Activated CD4-positive, alpha-beta T cell treated with anti-CD3 and anti-CD28 coated beads for 36 hours (primary cell): ENCODE results near the gene C22orf42. TPM values are rescaled to one million over a fixed set of nuclear protein-coding genes. Genes with fewer than 3 reads are reported as not detected.

Source experiments
- ATAC-seq: fragments of 200-7000 bp; cut with Tn5 transposase; one replicate; pipeline ENCODE4 v1.10.0; 2021; ENCODE audit warnings: mild to moderate bottlenecking, moderate library complexity
- CTCF ChIA-PET: fragments of 350-600 bp; sonication (Branson Sonifier 250); formaldehyde crosslinking; loops from one replicate; lab custom pipeline; 2021; ENCODE audit warnings: antibody characterized with exemption; lab: Charles Lee
- POLR2A ChIA-PET: fragments of 350-600 bp; sonication (Branson Sonifier 250); formaldehyde crosslinking; loops from one replicate; lab custom pipeline; 2021; ENCODE audit warnings: antibody characterized with exemption, inconsistent platforms; lab: Charles Lee
- DNase-seq: peaks from one replicate; pipeline ENCODE4 v3.0.0-alpha.2; 2020
- H3K27ac Mint-ChIP-seq: one replicate; pipeline ENCODE4 v1.8.0; 2021; ENCODE audit warnings: mixed read lengths
- H3K27me3 Mint-ChIP-seq: one replicate; pipeline ENCODE4 v1.8.0; 2021; ENCODE audit warnings: mixed read lengths
- H3K36me3 Mint-ChIP-seq: one replicate; pipeline ENCODE4 v1.8.0; 2021; ENCODE audit warnings: low read depth, mixed read lengths
- H3K4me1 Mint-ChIP-seq: one replicate; pipeline ENCODE4 v1.8.0; 2021; ENCODE audit warnings: mixed read lengths
- H3K4me3 Mint-ChIP-seq: one replicate; pipeline ENCODE4 v1.8.0; 2021; ENCODE audit warnings: mild to moderate bottlenecking, moderate library complexity, mixed read lengths
- H3K9me3 Mint-ChIP-seq: one replicate; pipeline ENCODE4 v1.8.0; 2021; ENCODE audit warnings: low read depth, mixed read lengths
- intact Hi-C, 2 experiments: fragments of 100-400 bp; cut with DNase I in 1 of 2; cut with micrococcal nuclease in 1 of 2; formaldehyde crosslinking; loops; one replicate each; pipeline versions ENCODE4 v1.14.2 to v1.15.1; 2022 to 2024; cut with DNase I, micrococcal nuclease
- total RNA-seq, 2 experiments: library from RNA; stranded (reverse); gene quantifications; one replicate each; pipeline ENCODE4 v1.2.3, GENCODE V29; 2021

The C22orf42 gene, protein sequence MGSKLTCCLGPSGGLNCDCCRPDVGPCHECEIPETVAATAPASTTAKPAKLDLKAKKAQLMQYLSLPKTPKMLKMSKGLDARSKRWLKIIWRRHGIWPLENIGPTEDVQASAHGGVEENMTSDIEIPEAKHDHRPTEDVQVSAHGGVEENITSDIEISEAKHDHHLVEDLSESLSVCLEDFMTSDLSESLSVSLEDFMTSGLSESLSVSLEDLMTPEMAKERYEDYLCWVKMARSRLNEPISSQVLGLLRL
- not detected for total RNA-seq

DNA sequence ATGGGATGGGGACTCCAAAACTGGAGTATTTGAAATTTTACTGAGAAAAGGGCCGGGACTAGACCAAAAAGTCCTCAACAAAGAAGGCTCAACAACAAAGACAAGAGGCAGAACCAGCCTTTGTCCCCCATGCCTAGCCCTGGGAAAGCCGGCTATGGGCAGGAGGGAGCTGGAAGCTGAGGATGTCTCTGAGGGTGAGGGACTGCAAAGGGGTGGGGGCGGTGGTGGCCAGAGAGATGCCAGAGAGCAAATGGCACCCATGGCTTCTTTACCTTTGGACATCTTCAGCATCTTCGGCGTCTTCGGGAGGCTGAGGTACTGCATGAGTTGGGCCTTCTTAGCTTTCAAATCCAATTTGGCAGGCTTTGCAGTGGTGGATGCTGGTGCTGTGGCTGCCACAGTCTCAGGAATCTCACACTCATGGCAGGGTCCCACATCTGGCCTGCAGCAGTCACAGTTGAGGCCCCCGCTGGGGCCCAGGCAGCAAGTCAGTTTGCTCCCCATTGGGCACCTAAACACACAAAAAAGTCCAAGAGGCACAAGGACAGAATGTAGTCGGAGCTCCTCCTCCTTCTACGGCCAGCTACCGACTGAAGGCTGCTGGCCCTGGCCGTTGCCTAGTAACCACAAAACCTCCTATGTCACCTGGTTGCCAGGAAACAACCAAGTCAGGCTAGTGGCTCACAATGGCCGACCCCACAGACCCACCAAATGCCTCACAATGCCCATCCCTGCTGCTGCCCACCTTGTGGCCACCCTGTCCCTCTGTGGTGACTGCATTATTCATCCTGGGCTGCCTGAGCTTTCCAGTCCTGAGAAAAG, at the start of gene C22orf42:
Gene C22orf42, minus strand, starts transcription at position 592 of the 822 bp plus-strand sequence. Its CDS starts 88 bp downstream, at position 504.
- POLR2A ChIA-PET: no interaction called here
- Mint-ChIP-seq H3K27ac (no peak within 1 kb of the TSS), H3K9me3 (no peaks in the 10 kb centered on the region), H3K4me3 (no peak within 1 kb of the TSS), H3K4me1 (no peaks in the 10 kb centered on the region), H3K27me3 (peaks cover 3% of the 10 kb centered on the region), H3K36me3 (no peaks in the 10 kb centered on the region)
- ATAC-seq (no peak), DNase-seq (no peak)
- intact Hi-C loops: no loop called here
- CTCF ChIA-PET: no interaction called here

- ChIA-PET POLR2A (no interaction called here), CTCF (no interaction called here)
- Mint-ChIP-seq H3K27ac (no peak overlapping the region), H3K4me1 (no peaks in the 10 kb centered on the region), H3K27me3 (peaks cover 12% of the 10 kb centered on the region), H3K36me3 (no peaks in the 10 kb centered on the region), H3K4me3 (no peak overlapping the region), H3K9me3 (no peaks in the 10 kb centered on the region)
- DNase-seq (no peak), ATAC-seq (no peak)
- intact Hi-C loops: loop anchor here in 1 of 2 experiments (10.0 kb wide), 2 partner anchors 104 to 544 kb away; partner anchors contain the start of gene PISD
Observed at GRCh38 chr22:32208681-32209080, 49.6 kb upstream of the C22orf42 start.

GRCh38 chr22:32207971-32208480, 48.9 kb upstream of the C22orf42 start:
- ATAC-seq (no peak), DNase-seq (no peak)
- peaks cover 17% of the 10 kb centered on the region for H3K27me3 Mint-ChIP-seq
- H3K9me3 Mint-ChIP-seq: no peaks in the 10 kb centered on the region
- ChIA-PET POLR2A (no interaction called here), CTCF (no interaction called here)
- H3K36me3 Mint-ChIP-seq: no peaks in the 10 kb centered on the region
- no peak overlapping the region for H3K4me3 Mint-ChIP-seq
- no peak overlapping the region for H3K27ac Mint-ChIP-seq
- H3K4me1 Mint-ChIP-seq: peaks cover 4% of the 10 kb centered on the region
- intact Hi-C loops: loop anchor here in 1 of 2 experiments (1.0 to 10.0 kb wide), 4 partner anchors 103 to 543 kb away; partner anchors contain the start of gene PISD

GRCh38 chr22:32206774-32207758, 48.0 kb upstream of the C22orf42 start:
- ATAC-seq (peak; percentile 46), DNase-seq (peak; percentile 56)
- no peaks in the 10 kb centered on the region for H3K36me3 Mint-ChIP-seq
- no peak overlapping the region for H3K27ac Mint-ChIP-seq
- H3K4me1 Mint-ChIP-seq: peaks cover 12% of the 10 kb centered on the region
- ChIA-PET CTCF (no interaction called here), POLR2A (no interaction called here)
- intact Hi-C loops: loop anchor here in 1 of 2 experiments (1.0 to 10.0 kb wide), 4 partner anchors 102 to 542 kb away; partner anchors contain the start of gene PISD
- peaks cover 18% of the 10 kb centered on the region for H3K27me3 Mint-ChIP-seq
- H3K4me3 Mint-ChIP-seq: no peak overlapping the region
- H3K9me3 Mint-ChIP-seq: no peaks in the 10 kb centered on the region

- ATAC-seq: no peak
- POLR2A ChIA-PET: no interaction called here
- no peaks in the 10 kb centered on the region for H3K9me3 Mint-ChIP-seq
- intact Hi-C loops: loop anchor here in 1 of 2 experiments (2.0 to 10.0 kb wide), 4 partner anchors 63 to 541 kb away; partner anchors contain the start of gene PISD
- H3K4me1 Mint-ChIP-seq: peaks cover 15% of the 10 kb centered on the region
- CTCF ChIA-PET: no interaction called here
- DNase-seq: no peak
- H3K27ac Mint-ChIP-seq: no peak overlapping the region
- H3K36me3 Mint-ChIP-seq: no peaks in the 10 kb centered on the region
- no peak overlapping the region for H3K4me3 Mint-ChIP-seq
- H3K27me3 Mint-ChIP-seq: peaks cover 18% of the 10 kb centered on the region
Observed at GRCh38 chr22:32205974-32206773, 47.1 kb upstream of the C22orf42 start.

DNA sequence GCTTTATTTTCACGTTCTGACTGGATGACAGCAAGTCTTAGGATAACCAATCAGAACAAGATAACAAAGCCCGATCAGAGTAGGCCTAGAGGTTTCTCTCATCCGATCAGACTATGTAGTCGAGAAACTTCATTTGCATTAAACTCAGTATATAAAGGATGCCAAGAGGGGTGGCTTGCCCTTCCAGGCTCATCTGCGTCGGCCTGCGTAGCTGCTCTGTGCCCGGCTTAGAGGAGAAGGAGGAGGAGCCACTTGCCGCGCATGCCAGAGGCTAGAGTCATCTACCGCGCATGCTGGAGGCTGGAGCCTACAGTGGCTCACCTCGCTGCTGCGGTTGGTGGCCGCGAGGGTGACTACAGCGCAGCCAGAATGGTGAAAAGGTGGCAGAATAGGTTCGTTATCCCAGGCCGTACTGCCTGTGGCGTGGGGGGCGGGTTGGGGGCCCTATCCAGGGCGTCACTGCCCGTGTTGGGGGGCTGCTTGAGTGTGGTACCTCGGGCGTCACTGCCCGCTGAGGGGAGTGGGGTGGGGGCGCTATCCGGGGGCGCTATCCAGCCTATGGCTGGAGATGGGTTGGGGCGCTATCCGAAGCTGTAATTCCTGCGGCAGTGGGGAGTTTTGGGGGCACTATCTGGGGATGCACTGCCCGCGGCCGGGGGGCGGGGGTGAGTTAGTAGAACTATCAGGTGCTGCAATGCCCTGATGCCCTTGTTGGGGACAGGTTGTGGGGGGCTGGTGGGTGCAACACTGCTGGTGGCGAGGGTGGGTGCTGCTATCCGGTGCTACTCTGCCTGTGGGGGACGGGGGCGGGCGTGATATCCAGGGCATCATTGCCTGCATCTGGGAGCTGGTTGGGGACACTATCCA, 46.0 kb upstream of the C22orf42 start, which contains the start of gene RFPL2:
Gene RFPL2, minus strand, starts transcription at position 218 of the 867 bp plus-strand sequence. CDS start 2,622 bp downstream, outside the sequence.
- Mint-ChIP-seq H3K36me3 (no peaks in the 10 kb centered on the region), H3K9me3 (no peaks in the 10 kb centered on the region), H3K27ac (no peak within 1 kb of the TSS), H3K4me1 (peaks cover 21% of the 10 kb centered on the region), H3K27me3 (peaks cover 18% of the 10 kb centered on the region), H3K4me3 (peak within 1 kb of the TSS; percentile 63)
- ChIA-PET CTCF (no interaction called here), POLR2A (no interaction called here)
- intact Hi-C loops: loop anchor here (2.0 to 10.0 kb wide), 4 partner anchors 62 to 540 kb away; partner anchors contain the start of gene PISD (in 1 of the 2)
- DNase-seq (peak; percentile 58), ATAC-seq (peak; percentile 63)

DNA sequence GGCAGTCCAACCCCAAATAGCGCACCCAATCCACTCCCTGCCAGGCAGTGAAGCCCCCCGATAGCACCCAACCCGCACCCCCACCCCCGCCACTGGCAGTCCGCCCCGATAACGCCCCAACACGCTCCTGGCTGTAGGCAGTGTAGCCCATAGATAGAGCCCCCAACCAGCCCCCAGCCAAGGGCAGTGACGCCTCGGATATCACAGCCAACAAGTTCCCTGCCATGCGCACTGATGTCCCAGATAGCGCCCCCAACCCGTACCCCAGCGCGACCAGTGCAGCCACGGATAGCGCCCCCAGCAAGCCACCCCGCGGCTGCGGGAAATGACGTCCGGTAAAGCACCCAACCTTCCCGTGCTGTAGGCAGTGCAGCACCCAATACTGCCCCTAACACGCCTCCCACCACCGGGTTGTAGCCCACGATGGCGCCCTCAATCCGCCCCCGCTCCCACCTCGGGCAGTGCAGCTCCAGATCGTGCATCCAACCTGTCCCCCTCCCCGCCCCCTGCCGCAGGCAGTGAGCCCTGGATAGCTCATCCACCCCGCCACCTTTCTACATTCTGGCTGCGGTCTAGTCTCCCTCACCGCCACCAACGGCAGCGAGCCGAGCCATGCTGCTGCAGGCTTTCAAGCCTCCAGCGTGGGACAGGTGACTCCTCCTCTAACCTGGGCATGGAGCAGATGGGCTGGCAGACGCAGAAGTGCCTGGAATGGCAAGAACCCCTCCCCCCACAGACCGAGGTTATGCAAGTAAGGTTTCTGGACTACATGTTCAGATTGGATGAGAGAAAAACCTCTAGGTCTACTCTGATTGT, 45.1 kb upstream of the C22orf42 start:
- peak overlapping the region; percentile 63 for H3K4me3 Mint-ChIP-seq
- intact Hi-C loops: loop anchor here (2.0 to 10.0 kb wide), 4 partner anchors 61 to 539 kb away; partner anchors contain the start of gene PISD (in 1 of the 2)
- peaks cover 18% of the 10 kb centered on the region for H3K27me3 Mint-ChIP-seq
- no peak overlapping the region for H3K27ac Mint-ChIP-seq
- ChIA-PET CTCF (no interaction called here), POLR2A (no interaction called here)
- peak; percentile 10 for ATAC-seq
- no peaks in the 10 kb centered on the region for H3K36me3 Mint-ChIP-seq
- DNase-seq: peak; percentile 30
- no peaks in the 10 kb centered on the region for H3K9me3 Mint-ChIP-seq
- H3K4me1 Mint-ChIP-seq: peaks cover 21% of the 10 kb centered on the region

- CTCF ChIA-PET: no interaction called here
- peak; percentile 13 for DNase-seq
- H3K36me3 Mint-ChIP-seq: no peaks in the 10 kb centered on the region
- ATAC-seq: no peak
- peak overlapping the region; percentile 63 for H3K4me3 Mint-ChIP-seq
- POLR2A ChIA-PET: no interaction called here
- H3K27me3 Mint-ChIP-seq: peaks cover 18% of the 10 kb centered on the region
- H3K4me1 Mint-ChIP-seq: peaks cover 21% of the 10 kb centered on the region
- H3K9me3 Mint-ChIP-seq: no peaks in the 10 kb centered on the region
- intact Hi-C loops: loop anchor here (2.0 to 10.0 kb wide), 6 partner anchors 61 to 539 kb away; partner anchors contain the start of gene PISD (in 1 of the 2)
- H3K27ac Mint-ChIP-seq: no peak overlapping the region
Observed at GRCh38 chr22:32203181-32204039, 44.3 kb upstream of the C22orf42 start.
